ENCODE results near the gene SPTBN1.

SPTBN1 gene

GRCh38 chr2:54522624-54523281 lies 66.6 kb downstream of the SPTBN1 start:
- no peak overlapping the region for H3K27ac Mint-ChIP-seq
- H3K4me3 Mint-ChIP-seq, result no peak overlapping the region
- peaks cover 7% of the 10 kb centered on the region for H3K36me3 Mint-ChIP-seq (ENCODE audit: low read depth)
- no peaks in the 10 kb centered on the region for H3K9me3 Mint-ChIP-seq
- H3K27me3 Mint-ChIP-seq (ENCODE audit: low read depth, poor library complexity), result no peaks in the 10 kb centered on the region
- H3K4me1 Mint-ChIP-seq, result peaks cover 11% of the 10 kb centered on the region
- TF ChIP-seq, protein P1, sequence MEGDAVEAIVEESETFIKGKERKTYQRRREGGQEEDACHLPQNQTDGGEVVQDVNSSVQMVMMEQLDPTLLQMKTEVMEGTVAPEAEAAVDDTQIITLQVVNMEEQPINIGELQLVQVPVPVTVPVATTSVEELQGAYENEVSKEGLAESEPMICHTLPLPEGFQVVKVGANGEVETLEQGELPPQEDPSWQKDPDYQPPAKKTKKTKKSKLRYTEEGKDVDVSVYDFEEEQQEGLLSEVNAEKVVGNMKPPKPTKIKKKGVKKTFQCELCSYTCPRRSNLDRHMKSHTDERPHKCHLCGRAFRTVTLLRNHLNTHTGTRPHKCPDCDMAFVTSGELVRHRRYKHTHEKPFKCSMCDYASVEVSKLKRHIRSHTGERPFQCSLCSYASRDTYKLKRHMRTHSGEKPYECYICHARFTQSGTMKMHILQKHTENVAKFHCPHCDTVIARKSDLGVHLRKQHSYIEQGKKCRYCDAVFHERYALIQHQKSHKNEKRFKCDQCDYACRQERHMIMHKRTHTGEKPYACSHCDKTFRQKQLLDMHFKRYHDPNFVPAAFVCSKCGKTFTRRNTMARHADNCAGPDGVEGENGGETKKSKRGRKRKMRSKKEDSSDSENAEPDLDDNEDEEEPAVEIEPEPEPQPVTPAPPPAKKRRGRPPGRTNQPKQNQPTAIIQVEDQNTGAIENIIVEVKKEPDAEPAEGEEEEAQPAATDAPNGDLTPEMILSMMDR (IDR thresholded peaks at IDR 0.05), result peak; percentile 64
- DNase-seq, result peak; percentile 42

GRCh38 chr2:54523324-54523959 lies 67.3 kb downstream of the SPTBN1 start:
- DNase-seq, result no peak
- Mint-ChIP-seq H3K36me3 (ENCODE audit: low read depth) (peaks cover 14% of the 10 kb centered on the region), H3K27me3 (ENCODE audit: low read depth, poor library complexity) (no peaks in the 10 kb centered on the region), H3K9me3 (no peaks in the 10 kb centered on the region), H3K4me3 (no peak overlapping the region), H3K4me1 (peaks cover 11% of the 10 kb centered on the region), H3K27ac (no peak overlapping the region)
- TF ChIP-seq, protein P1 (IDR thresholded peaks at IDR 0.05), result no peak

GRCh38 chr2:54524226-54524991 lies 68.3 kb downstream of the SPTBN1 start:
- Mint-ChIP-seq H3K9me3 (no peaks in the 10 kb centered on the region), H3K27ac (no peak overlapping the region), H3K36me3 (ENCODE audit: low read depth) (peaks cover 24% of the 10 kb centered on the region), H3K27me3 (ENCODE audit: low read depth, poor library complexity) (no peaks in the 10 kb centered on the region), H3K4me1 (peaks cover 6% of the 10 kb centered on the region), H3K4me3 (no peak overlapping the region)
- no peak for DNase-seq
- TF ChIP-seq, protein P1 (IDR thresholded peaks at IDR 0.05), result no peak

- Mint-ChIP-seq H3K4me3 (no peak overlapping the region), H3K27ac (no peak overlapping the region), H3K4me1 (peaks cover 6% of the 10 kb centered on the region), H3K36me3 (ENCODE audit: low read depth) (peaks cover 27% of the 10 kb centered on the region), H3K9me3 (no peaks in the 10 kb centered on the region), H3K27me3 (ENCODE audit: low read depth, poor library complexity) (no peaks in the 10 kb centered on the region)
- DNase-seq, result no peak
- TF ChIP-seq, protein P1 (IDR thresholded peaks at IDR 0.05), result no peak
These were observed 69.2 kb downstream of the SPTBN1 start for GRCh38 chr2:54525321-54525720.

DNA sequence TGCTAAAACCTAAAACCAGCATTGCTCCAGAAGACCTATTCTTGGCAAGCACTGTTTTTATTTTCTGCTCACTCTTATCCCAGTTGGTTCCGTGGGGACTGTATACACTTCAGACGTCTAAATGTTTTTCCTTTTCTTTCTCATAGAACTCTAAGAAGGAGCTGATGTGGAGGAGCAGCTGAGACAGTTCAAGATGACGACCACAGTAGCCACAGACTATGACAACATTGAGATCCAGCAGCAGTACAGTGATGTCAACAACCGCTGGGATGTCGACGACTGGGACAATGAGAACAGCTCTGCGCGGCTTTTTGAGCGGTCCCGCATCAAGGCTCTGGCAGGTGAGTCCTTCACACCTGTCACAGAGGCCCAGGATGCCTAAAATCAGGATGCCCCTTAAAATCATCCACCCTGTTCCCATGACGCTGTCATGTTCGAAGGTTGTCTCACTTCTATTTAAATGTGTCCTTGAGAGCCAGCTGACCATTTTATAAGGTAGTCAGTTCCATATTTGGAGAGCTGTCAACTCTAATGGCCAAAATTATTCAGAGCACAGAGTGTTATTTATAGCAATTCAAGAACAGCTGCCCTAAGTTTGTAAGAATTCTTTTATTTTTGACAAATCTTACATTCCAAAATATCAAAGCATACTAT lies 70.2 kb downstream of the SPTBN1 start:
- peaks cover 6% of the 10 kb centered on the region for H3K4me1 Mint-ChIP-seq
- TF ChIP-seq, protein P1 (IDR thresholded peaks at IDR 0.05), result no peak
- no peaks in the 10 kb centered on the region for H3K27me3 Mint-ChIP-seq (ENCODE audit: low read depth, poor library complexity)
- DNase-seq, result no peak
- H3K9me3 Mint-ChIP-seq, result no peaks in the 10 kb centered on the region
- H3K4me3 Mint-ChIP-seq, result no peak overlapping the region
- H3K27ac Mint-ChIP-seq, result no peak overlapping the region
- peaks cover 32% of the 10 kb centered on the region for H3K36me3 Mint-ChIP-seq (ENCODE audit: low read depth)

Measured in nephron progenitor cell (in vitro differentiated cells).